Endodermal cell (in vitro differentiated cells): ENCODE results near the gene GLG1. TPM values are rescaled to one million over a fixed set of nuclear protein-coding genes. Genes with fewer than 3 reads are reported as not detected.
"Not testable (repeated sequence)": the region's sequence is repeated elsewhere in the genome, so short reads cannot be mapped to it uniquely, and the experiment has no call there.

Experiments used
- DNase-seq: peaks from one replicate; pipeline ENCODE4 v3.0.0-alpha.2; 2017
- H3K27ac ChIP-seq: 2 replicates; pipeline ENCODE4 v1.5.1; 2013; ENCODE audit warnings: mild to moderate bottlenecking, low read depth, low read length, moderate library complexity
- H3K27me3 ChIP-seq: 2 replicates; pipeline ENCODE4 v1.6.1; 2013; ENCODE audit warnings: mild to moderate bottlenecking, low read length, moderate library complexity; ENCODE audit not compliant: insufficient read depth, control insufficient read depth, poor library complexity, severe bottlenecking
- H3K36me3 ChIP-seq: 2 replicates; pipeline ENCODE4 v1.7.0; 2013; ENCODE audit warnings: mild to moderate bottlenecking, low read length, moderate library complexity; ENCODE audit not compliant: control insufficient read depth, insufficient read depth
- H3K4me1 ChIP-seq: one replicate; pipeline ENCODE4 v1.7.0; 2013; ENCODE audit warnings: low read length; ENCODE audit not compliant: control insufficient read depth, insufficient read depth
- H3K4me3 ChIP-seq: 2 replicates; pipeline ENCODE4 v1.5.1; 2013; ENCODE audit warnings: mild to moderate bottlenecking, low read length, moderate library complexity
- H3K9ac ChIP-seq: 2 replicates; pipeline ENCODE4 v1.6.1; 2013; ENCODE audit warnings: mild to moderate bottlenecking, low read length, moderate library complexity; ENCODE audit not compliant: poor library complexity, severe bottlenecking; ENCODE audit errors: extremely low read depth
- H3K9me3 ChIP-seq: 2 replicates; pipeline ENCODE4 v1.6.1; 2013; ENCODE audit warnings: mild to moderate bottlenecking, low read length, moderate library complexity; ENCODE audit not compliant: control insufficient read depth
- H3K27ac Mint-ChIP-seq: 2 replicates; pipeline ENCODE4 v1.8.0; 2020; ENCODE audit warnings: mixed read lengths
- H3K27me3 Mint-ChIP-seq: 2 replicates; pipeline ENCODE4 v1.8.0; 2021; ENCODE audit warnings: mild to moderate bottlenecking, mixed read lengths; ENCODE audit not compliant: insufficient read depth
- H3K36me3 Mint-ChIP-seq: 2 replicates; pipeline ENCODE4 v1.8.0; 2020; ENCODE audit warnings: low read depth, mixed read lengths
- H3K4me1 Mint-ChIP-seq: 2 replicates; pipeline ENCODE4 v1.8.0; 2020; ENCODE audit warnings: mixed read lengths
- H3K4me3 Mint-ChIP-seq: 2 replicates; pipeline ENCODE4 v1.8.0; 2020; ENCODE audit warnings: mild to moderate bottlenecking, moderate library complexity, mixed read lengths
- H3K9me3 Mint-ChIP-seq: 2 replicates; pipeline ENCODE4 v1.8.0; 2020; ENCODE audit warnings: mild to moderate bottlenecking, mixed read lengths
- CTCF ChIP-seq: fragments of 200-600 bp; sonication (generic); conservative IDR thresholded peaks from 2 replicates; pipeline ENCODE4 v1.5.0; 2021; ENCODE audit warnings: antibody characterized with exemption, mild to moderate bottlenecking
- WGBS, 2 experiments: methylation state at CpG; one replicate each; pipeline versions ENCODE4 v1.1.5 to v1.1.7; 2013; ENCODE audit warnings: missing lambda C conversion rate in 2 of 2, mixed read lengths in 1 of 2; ENCODE audit not compliant: insufficient coverage in 1 of 2, insufficient read length in 1 of 2; 5-methylcytosine and 5-hydroxymethylcytosine counted together
- long read RNA-seq, 4 experiments: library from polyadenylated mRNA in 2 of 4; library from RNA in 1 of 4; library from capped mRNA in 1 of 4; stranded (forward) in 3 of 4; unstranded in 1 of 4; transcript quantifications; one replicate each; pipeline ENCODE4 v2.0.0, GENCODE V29; 2020 to 2021; ENCODE audit warnings: inconsistent platforms in 1 of 4
- polyA plus RNA-seq, 2 experiments: library from polyadenylated mRNA; stranded (reverse); fragments of 50-300 nt; gene quantifications; one replicate each; pipeline ENCODE4 v1.2.3, GENCODE V29; 2013
- total RNA-seq, 2 donors: library from RNA; stranded (reverse); fragmentation: NEBNext Ultra II Directional in 1 of 2; extraction: Animal tissue kit (Norgen Biotek cat#: 25700) in 1 of 2; gene quantifications; 2 replicates in 1 of 2; 3 replicates in 1 of 2; pipeline ENCODE4 v1.2.1, GENCODE V29; 2021

Gene GLG1
- 100 to 1,000 TPM; 120 to 136 TPM for total RNA-seq
- 94.6 TPM for polyA plus RNA-seq (2013, experiment 1 of 2)
- polyA plus RNA-seq (2013, experiment 2 of 2), result 93.6 TPM
- long read RNA-seq, experiment 1, full-length matches to known transcripts, result 8 of 42 reads
- long read RNA-seq, experiment 1, partial matches to known transcripts, result 14 of 42 reads
- long read RNA-seq, experiment 1, other reads (novel, unspliced or antisense), result 20 of 42 reads
- long read RNA-seq, experiment 2, full-length matches to known transcripts, result 196 of 255 reads
- long read RNA-seq, experiment 2, partial matches to known transcripts, result 33 of 255 reads
- long read RNA-seq, experiment 2, other reads (novel, unspliced or antisense), result 26 of 255 reads
- long read RNA-seq, experiment 3, full-length matches to known transcripts, result 150 of 244 reads
- long read RNA-seq, experiment 3, partial matches to known transcripts, result 82 of 244 reads
- long read RNA-seq, experiment 3, other reads (novel, unspliced or antisense), result 12 of 244 reads
- long read RNA-seq, experiment 4, full-length matches to known transcripts, result 1 of 28 reads
- long read RNA-seq, experiment 4, partial matches to known transcripts, result 23 of 28 reads
- long read RNA-seq, experiment 4, other reads (novel, unspliced or antisense), result 4 of 28 reads

- Histone ChIP-seq H3K9me3 (no peaks in the 10 kb centered on the region), H3K27ac (peak within 1 kb of the TSS; percentile 96), H3K27me3 (no peaks in the 10 kb centered on the region), H3K36me3 (no peaks in the 10 kb centered on the region), H3K4me3 (peak within 1 kb of the TSS; percentile 97), H3K4me1 (peaks cover 8% of the 10 kb centered on the region), H3K9ac (peak within 1 kb of the TSS; percentile 90)
- peaks cover 6% of the 10 kb centered on the region for H3K9me3 Mint-ChIP-seq
- H3K27ac Mint-ChIP-seq, result peak within 1 kb of the TSS; percentile 93
- peaks cover 7% of the 10 kb centered on the region for H3K27me3 Mint-ChIP-seq
- 0% methylated on average over 29 to 77 of the region's 77 CpGs for WGBS, 2 experiments
- peaks cover 37% of the 10 kb centered on the region for H3K4me1 Mint-ChIP-seq
- peaks cover 2% of the 10 kb centered on the region for H3K36me3 Mint-ChIP-seq
- no peak for TF ChIP-seq CTCF
- DNase-seq, result peak; percentile 94
- peak within 1 kb of the TSS; percentile 83 for H3K4me3 Mint-ChIP-seq
Observed at GRCh38 chr16:74606521-74607309, at the start of gene GLG1. Gene GLG1, minus strand, starts transcription at chr16:74607114. Its CDS starts 20 bp downstream, at chr16:74607094.

GRCh38 chr16:74654536-74655050, 47.7 kb upstream of the GLG1 start:
- no peaks in the 10 kb centered on the region for H3K27me3 ChIP-seq

GRCh38 chr16:74652883-74653282, 46.0 kb upstream of the GLG1 start:
- H3K27ac ChIP-seq, H3K27me3 Mint-ChIP-seq, DNase-seq, H3K4me3 ChIP-seq, H3K27me3 ChIP-seq, H3K9me3 ChIP-seq, H3K4me3 Mint-ChIP-seq, H3K4me1 ChIP-seq, H3K9ac ChIP-seq, H3K9me3 Mint-ChIP-seq: not testable (repeated sequence)
- peaks cover 70% of the 10 kb centered on the region for H3K36me3 Mint-ChIP-seq
- H3K4me1 Mint-ChIP-seq, result peaks cover 12% of the 10 kb centered on the region
- H3K27ac Mint-ChIP-seq, result peak overlapping the region; percentile 64
- WGBS, 2 experiments, result 89 to 100% methylated on average over 1 to 2 of the region's 2 CpGs
- H3K36me3 ChIP-seq, result peaks cover 75% of the 10 kb centered on the region

More at GRCh38 chr16:74654536-74655050, 47.7 kb upstream of the GLG1 start:
- Histone ChIP-seq H3K9me3 (no peaks in the 10 kb centered on the region), H3K36me3 (peaks cover 75% of the 10 kb centered on the region), H3K9ac (no peak overlapping the region), H3K4me1 (no peaks in the 10 kb centered on the region), H3K4me3 (no peak overlapping the region), H3K27ac (no peak overlapping the region)
- WGBS, 2 experiments, result 88 to 96% methylated on average over 2 to 3 of the region's 3 CpGs
- Mint-ChIP-seq H3K4me1 (peaks cover 18% of the 10 kb centered on the region), H3K9me3 (no peaks in the 10 kb centered on the region), H3K36me3 (peaks cover 75% of the 10 kb centered on the region), H3K4me3 (no peak overlapping the region), H3K27me3 (no peaks in the 10 kb centered on the region), H3K27ac (no peak overlapping the region)
- TF ChIP-seq CTCF, result no peak
- DNase-seq, result no peak
